MM.1S (cell line): Measurements from ENCODE around the gene MACROD2.

Experiments
- DNase-seq: peaks from one replicate; pipeline ENCODE4 v3.0.0-alpha.2; 2015
- H2AFZ ChIP-seq: fragments of 300-600 bp; sonication (generic); 2 replicates; pipeline ENCODE4 v1.6.0; 2016; ENCODE audit warnings: antibody characterized with exemption, low read length
- H3F3A ChIP-seq: fragments of 300-600 bp; sonication (generic); 2 replicates; pipeline ENCODE4 v1.6.1; 2016; ENCODE audit warnings: mild to moderate bottlenecking, antibody characterized with exemption, low read length, moderate library complexity, mixed read lengths; ENCODE audit not compliant: insufficient read depth
- H3K27ac ChIP-seq: fragments of 300-600 bp; sonication (generic); 2 replicates; pipeline ENCODE4 v1.5.1; 2016; ENCODE audit warnings: mild to moderate bottlenecking, low read length
- H3K27me3 ChIP-seq: fragments of 300-600 bp; sonication (generic); replicated peaks from 2 replicates; pipeline ENCODE4 v1.6.0; 2016; ENCODE audit warnings: low read length; ENCODE audit not compliant: insufficient read depth
- H3K36me3 ChIP-seq: fragments of 300-600 bp; sonication (generic); replicated peaks from 2 replicates; pipeline ENCODE4 v1.6.1; 2016; ENCODE audit warnings: mild to moderate bottlenecking, low read length, mixed read lengths; ENCODE audit not compliant: insufficient read depth
- H3K4me1 ChIP-seq: fragments of 300-600 bp; sonication (generic); 2 replicates; pipeline ENCODE4 v1.6.1; 2016; ENCODE audit warnings: low read length, mixed read lengths
- H3K4me2 ChIP-seq: fragments of 300-600 bp; sonication (generic); 2 replicates; pipeline ENCODE4 v1.6.0; 2016; ENCODE audit warnings: low read depth, low read length
- H3K4me3 ChIP-seq: fragments of 300-600 bp; sonication (generic); 2 replicates; pipeline ENCODE4 v1.5.1; 2016; ENCODE audit warnings: low read length, mixed read lengths
- H3K79me2 ChIP-seq: fragments of 300-600 bp; sonication (generic); 2 replicates; pipeline ENCODE4 v1.6.1; 2016; ENCODE audit warnings: mixed run types, low read length, mixed read lengths
- H3K9ac ChIP-seq: fragments of 300-600 bp; sonication (generic); 2 replicates; pipeline ENCODE4 v1.6.1; 2016; ENCODE audit warnings: low read length, mixed read lengths
- H3K9me2 ChIP-seq: fragments of 300-600 bp; sonication (generic); replicated peaks from 2 replicates; pipeline ENCODE4 v1.6.1; 2016; ENCODE audit warnings: mild to moderate bottlenecking, low read length, mixed read lengths; ENCODE audit not compliant: insufficient read depth
- H3K9me3 ChIP-seq: fragments of 300-600 bp; sonication (generic); replicated peaks from 2 replicates; pipeline ENCODE4 v1.6.1; 2016; ENCODE audit warnings: mild to moderate bottlenecking, low read length, mixed read lengths; ENCODE audit not compliant: insufficient read depth
- H4K20me1 ChIP-seq: fragments of 300-600 bp; sonication (generic); 2 replicates; pipeline ENCODE4 v1.6.1; 2016; ENCODE audit warnings: mild to moderate bottlenecking, low read length, moderate library complexity, mixed read lengths; ENCODE audit not compliant: insufficient read depth
- CTCF ChIP-seq: fragments of 300-600 bp; sonication (generic); IDR thresholded peaks from 2 replicates; pipeline ENCODE4 v1.5.1; 2016; ENCODE audit warnings: antibody characterized with exemption, low read length, mixed read lengths
- EZH2 ChIP-seq: fragments of 300-600 bp; sonication (generic); optimal IDR thresholded peaks from 2 replicates; pipeline ENCODE3; 2017; ENCODE audit warnings: low read depth, mild to moderate bottlenecking, antibody characterized with exemption, low read length, mixed read lengths
- EZH2phosphoT487 ChIP-seq: fragments of 300-600 bp; sonication (generic); IDR thresholded peaks from 2 replicates; pipeline ENCODE4 v1.6.1; 2018; ENCODE audit warnings: antibody characterized with exemption, low read length

Gene MACROD2

GRCh38 chr20:15630360-15630759 is 1635.0 kb downstream of the MACROD2 start:
- no peaks in the 10 kb centered on the region for H4K20me1 ChIP-seq
- no peaks in the 10 kb centered on the region for H3K9me3 ChIP-seq
- no peaks in the 10 kb centered on the region for H3F3A ChIP-seq
- TF ChIP-seq EZH2phosphoT487 (no peak), EZH2 (no peak), CTCF (no peak)
- no peak overlapping the region for H3K27ac ChIP-seq
- H3K4me3 ChIP-seq: no peak overlapping the region
- no peaks in the 10 kb centered on the region for H3K27me3 ChIP-seq
- no peaks in the 10 kb centered on the region for H3K36me3 ChIP-seq
- no peak overlapping the region for H3K9ac ChIP-seq
- H3K79me2 ChIP-seq: no peaks in the 10 kb centered on the region
- H2AFZ ChIP-seq: no peak overlapping the region
- H3K4me2 ChIP-seq: no peak overlapping the region
- no peaks in the 10 kb centered on the region for H3K9me2 ChIP-seq
- no peaks in the 10 kb centered on the region for H3K4me1 ChIP-seq
- DNase-seq: no peak

GRCh38 chr20:15632680-15633079 is 1637.4 kb downstream of the MACROD2 start:
- H3K9ac ChIP-seq: no peak overlapping the region
- no peaks in the 10 kb centered on the region for H4K20me1 ChIP-seq
- no peaks in the 10 kb centered on the region for H3K36me3 ChIP-seq
- H3K4me3 ChIP-seq: no peak overlapping the region
- H3K27ac ChIP-seq: no peak overlapping the region
- TF ChIP-seq EZH2phosphoT487: no peak
- no peak overlapping the region for H3K4me2 ChIP-seq
- H3F3A ChIP-seq: no peaks in the 10 kb centered on the region
- no peaks in the 10 kb centered on the region for H3K79me2 ChIP-seq
- no peaks in the 10 kb centered on the region for H3K4me1 ChIP-seq
- no peak overlapping the region for H2AFZ ChIP-seq
- no peaks in the 10 kb centered on the region for H3K9me2 ChIP-seq
- no peaks in the 10 kb centered on the region for H3K9me3 ChIP-seq
- H3K27me3 ChIP-seq: no peaks in the 10 kb centered on the region
- DNase-seq: no peak

DNA sequence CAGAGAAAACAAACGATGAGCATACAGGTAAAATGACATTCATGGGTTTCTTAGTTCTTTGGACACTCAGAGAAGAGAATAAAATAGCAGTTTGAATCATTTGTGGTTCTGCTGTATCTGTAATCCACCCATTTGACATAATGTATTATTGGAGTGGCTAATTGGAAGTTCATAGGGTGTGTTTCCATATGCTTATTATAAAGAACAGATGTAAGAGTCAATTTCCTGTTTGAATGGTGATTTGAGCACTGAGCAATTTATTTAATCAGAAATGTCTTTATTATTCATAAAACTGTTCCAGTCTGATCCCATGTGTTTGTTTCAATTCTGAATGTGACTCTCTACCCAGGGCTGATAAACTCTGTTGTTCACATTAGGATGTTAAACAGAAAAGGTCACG is 1638.8 kb downstream of the MACROD2 start:
- H3K4me2 ChIP-seq: no peak overlapping the region
- no peaks in the 10 kb centered on the region for H3K9me3 ChIP-seq
- TF ChIP-seq EZH2 (no peak), CTCF (no peak), EZH2phosphoT487 (no peak)
- H3K27ac ChIP-seq: no peak overlapping the region
- no peaks in the 10 kb centered on the region for H4K20me1 ChIP-seq
- H2AFZ ChIP-seq: no peak overlapping the region
- no peaks in the 10 kb centered on the region for H3K4me1 ChIP-seq
- no peak overlapping the region for H3K9ac ChIP-seq
- H3K36me3 ChIP-seq: no peaks in the 10 kb centered on the region
- H3K79me2 ChIP-seq: no peaks in the 10 kb centered on the region
- no peaks in the 10 kb centered on the region for H3F3A ChIP-seq
- H3K27me3 ChIP-seq: no peaks in the 10 kb centered on the region
- DNase-seq: no peak
- H3K4me3 ChIP-seq: no peak overlapping the region
- no peaks in the 10 kb centered on the region for H3K9me2 ChIP-seq

- no peaks in the 10 kb centered on the region for H3K9me3 ChIP-seq
- H2AFZ ChIP-seq: no peak overlapping the region
- no peaks in the 10 kb centered on the region for H3K9me2 ChIP-seq
- H3K79me2 ChIP-seq: no peaks in the 10 kb centered on the region
- H3K9ac ChIP-seq: no peak overlapping the region
- DNase-seq: no peak
- no peaks in the 10 kb centered on the region for H3F3A ChIP-seq
- H3K4me1 ChIP-seq: no peaks in the 10 kb centered on the region
- H3K4me2 ChIP-seq: no peak overlapping the region
- no peak overlapping the region for H3K4me3 ChIP-seq
- TF ChIP-seq EZH2 (no peak), CTCF (no peak), EZH2phosphoT487 (no peak)
- H3K27me3 ChIP-seq: no peaks in the 10 kb centered on the region
- H3K36me3 ChIP-seq: no peaks in the 10 kb centered on the region
- no peaks in the 10 kb centered on the region for H4K20me1 ChIP-seq
- H3K27ac ChIP-seq: no peak overlapping the region
These were observed 1642.2 kb downstream of the MACROD2 start for GRCh38 chr20:15637546-15637945.
